ENCODE data around the gene ACADSB. TPM values are rescaled to one million over a fixed set of nuclear protein-coding genes. Genes with fewer than 3 reads are reported as not detected.

The ACADSB gene
- total RNA-seq, 4 donors from 2014 or later, result 16.2 to 40.2 (median 22.0) TPM

- peaks cover 0 to 11% (median 4%) of the 10 kb centered on the region in 3 donors for H3K27me3 ChIP-seq
- ATAC-seq, result no peak
- intact Hi-C loops (cut with DNase I; ENCODE audit: low total_unique reads), result no loop called here
Measured at GRCh38 chr10:123092635-123093414, 84.0 kb downstream of the ACADSB start.

GRCh38 chr10:123093489-123093888, 84.7 kb downstream of the ACADSB start:
- peaks cover 0 to 11% (median 4%) of the 10 kb centered on the region in 3 donors for H3K27me3 ChIP-seq
- H3K27ac ChIP-seq, result no peak overlapping the region
- no peaks in the 10 kb centered on the region for H3K36me3 ChIP-seq
- H3K4me1 ChIP-seq, result no peaks in the 10 kb centered on the region
- ATAC-seq, result no peak
- no peak for DNase-seq
- in situ Hi-C loops (cut with MboI; ENCODE audit: low sequenced_read_pairs in 4 of 4), result no loop called here
- intact Hi-C loops (cut with DNase I; ENCODE audit: low total_unique reads), result no loop called here
- no peaks in the 10 kb centered on the region for H3K9me3 ChIP-seq
- no peak overlapping the region for H3K4me3 ChIP-seq
- TF ChIP-seq CTCF (IDR thresholded peaks at IDR 0.05 in 4 of 5, conservative IDR thresholded peaks at IDR 0.05 in 1 of 5) (no peak), POLR2A (IDR thresholded peaks at IDR 0.05) (no peak)

More at GRCh38 chr10:123092635-123093414, 84.0 kb downstream of the ACADSB start:
- H3K4me1 ChIP-seq, result no peaks in the 10 kb centered on the region
- no peak overlapping the region for H3K4me3 ChIP-seq
- no peaks in the 10 kb centered on the region for H3K36me3 ChIP-seq
- no peak for DNase-seq
- in situ Hi-C loops (cut with MboI; ENCODE audit: low sequenced_read_pairs in 4 of 4), result no loop called here
- H3K27ac ChIP-seq, result no peak overlapping the region
- TF ChIP-seq POLR2A (IDR thresholded peaks at IDR 0.05), result no peak
- no peak for TF ChIP-seq CTCF (IDR thresholded peaks at IDR 0.05 in 4 of 5, conservative IDR thresholded peaks at IDR 0.05 in 1 of 5)
- no peaks in the 10 kb centered on the region for H3K9me3 ChIP-seq

GRCh38 chr10:123096452-123096851, 87.6 kb downstream of the ACADSB start:
- H3K9me3 ChIP-seq, result no peaks in the 10 kb centered on the region
- ATAC-seq (no peak), DNase-seq (no peak)
- H3K27me3 ChIP-seq, result peaks cover 0 to 11% (median 4%) of the 10 kb centered on the region in 3 donors
- no peak overlapping the region for H3K4me3 ChIP-seq
- H3K27ac ChIP-seq, result no peak overlapping the region
- no peak for TF ChIP-seq POLR2A (IDR thresholded peaks at IDR 0.05)
- no peak for TF ChIP-seq CTCF (IDR thresholded peaks at IDR 0.05 in 4 of 5, conservative IDR thresholded peaks at IDR 0.05 in 1 of 5)
- H3K36me3 ChIP-seq, result no peaks in the 10 kb centered on the region
- intact Hi-C loops (cut with DNase I; ENCODE audit: low total_unique reads) (no loop called here), in situ Hi-C loops (cut with MboI; ENCODE audit: low sequenced_read_pairs in 4 of 4) (no loop called here)
- H3K4me1 ChIP-seq, result no peaks in the 10 kb centered on the region

- Histone ChIP-seq H3K4me1 (no peaks in the 10 kb centered on the region), H3K27ac (no peak overlapping the region), H3K36me3 (no peaks in the 10 kb centered on the region), H3K9me3 (no peaks in the 10 kb centered on the region), H3K27me3 (peaks cover 0 to 11% (median 4%) of the 10 kb centered on the region in 3 donors), H3K4me3 (no peak overlapping the region)
- no peak for DNase-seq
- ATAC-seq, result no peak
- intact Hi-C loops (cut with DNase I; ENCODE audit: low total_unique reads) (no loop called here), in situ Hi-C loops (cut with MboI; ENCODE audit: low sequenced_read_pairs in 4 of 4) (no loop called here)
- TF ChIP-seq POLR2A (IDR thresholded peaks at IDR 0.05) (no peak), CTCF (IDR thresholded peaks at IDR 0.05 in 4 of 5, conservative IDR thresholded peaks at IDR 0.05 in 1 of 5) (no peak)
Measured at GRCh38 chr10:123097039-123097438, 88.2 kb downstream of the ACADSB start.
